G401 (cell line): ENCODE measurements around the gene ATF7. TPM values are rescaled to one million over a fixed set of nuclear protein-coding genes. Genes with fewer than 3 reads are reported as not detected.
A peak's percentile ranks its signal among the peaks of the same experiment; 100 is the strongest.
"Not testable (repeated sequence)": the region's sequence is repeated elsewhere in the genome, so short reads cannot be mapped to it uniquely, and the experiment has no call there.

Source experiments
- DNase-seq: peaks from one replicate; pipeline ENCODE4 v3.0.0-alpha.2; 2015; ENCODE audit warnings: low spot score
- in situ Hi-C: cut with HindIII; loops from 2 replicates; pipeline ENCODE4 v1.10.0; 2016; ENCODE audit warnings: low sequenced_read_pairs, mixed read lengths
- total RNA-seq: library from RNA; depleted of rRNA; stranded (reverse); fragments of >200 nt; shearing (Covaris generic); gene quantifications from 2 replicates; pipeline ENCODE4 v1.2.3, GENCODE V29; 2014

The ATF7 gene
- total RNA-seq, 1 experiment from 2014 or later, result 11.6 TPM

DNA sequence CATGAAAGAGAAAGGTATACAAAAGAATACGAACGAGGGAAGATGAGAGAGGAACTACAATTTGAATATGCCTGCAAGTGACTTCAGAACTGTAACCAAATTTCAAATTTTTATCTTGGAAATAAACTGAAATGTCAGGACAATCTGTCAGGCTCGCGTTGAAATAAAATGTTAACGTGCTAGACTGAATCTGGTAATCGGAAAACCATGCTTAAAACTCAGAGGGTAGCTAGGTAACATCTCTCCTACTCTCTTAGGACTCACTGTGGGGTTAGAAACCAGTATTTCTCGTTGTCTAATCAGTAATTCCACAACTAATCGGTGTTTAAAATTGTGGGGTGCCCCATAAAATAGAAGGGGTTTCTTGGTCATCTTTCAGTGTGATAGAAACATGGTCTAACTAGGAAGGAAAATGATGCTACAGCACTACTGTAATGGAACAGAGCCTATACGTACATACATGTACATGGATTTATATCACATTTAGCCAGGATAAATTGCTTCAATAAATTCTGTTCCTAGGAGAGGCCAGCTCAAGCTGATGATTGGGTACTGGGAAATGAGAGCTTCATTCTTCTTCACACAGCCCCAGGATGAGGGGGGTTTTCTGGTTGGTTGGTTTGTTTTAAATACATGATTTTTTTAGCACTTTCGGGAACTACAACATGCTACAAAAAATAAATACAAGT, 23.9 kb downstream of the ATF7 start:
- peak; percentile 63 for DNase-seq
- in situ Hi-C loops, result no loop called here

DNA sequence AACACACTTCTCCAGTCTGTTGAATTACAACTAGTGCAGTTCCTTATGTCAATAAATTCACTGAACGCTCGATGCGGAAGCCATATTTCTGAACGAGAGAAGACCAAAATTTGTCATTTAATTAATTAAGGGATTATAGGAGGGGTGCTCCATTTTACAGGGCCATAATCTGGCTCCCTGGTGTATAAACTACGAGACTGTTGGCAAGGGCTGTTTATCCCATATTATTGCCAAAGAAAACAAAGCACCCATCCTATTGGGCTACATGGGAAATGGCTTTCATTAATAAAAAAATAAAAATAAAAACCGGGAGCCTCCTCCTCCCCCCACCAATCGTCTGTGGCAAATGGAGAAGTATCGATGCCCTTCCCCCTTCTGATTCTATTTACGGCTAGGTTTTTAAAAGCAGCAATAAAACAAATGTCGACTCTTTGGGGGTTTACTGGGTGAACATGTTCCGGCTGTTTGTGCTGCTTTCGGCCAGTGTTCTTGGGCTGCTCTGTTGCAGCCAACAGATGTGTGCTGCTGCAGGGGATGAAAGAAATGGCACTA, 24.8 kb downstream of the ATF7 start:
- in situ Hi-C loops, result no loop called here
- peak; percentile 63 for DNase-seq

DNA sequence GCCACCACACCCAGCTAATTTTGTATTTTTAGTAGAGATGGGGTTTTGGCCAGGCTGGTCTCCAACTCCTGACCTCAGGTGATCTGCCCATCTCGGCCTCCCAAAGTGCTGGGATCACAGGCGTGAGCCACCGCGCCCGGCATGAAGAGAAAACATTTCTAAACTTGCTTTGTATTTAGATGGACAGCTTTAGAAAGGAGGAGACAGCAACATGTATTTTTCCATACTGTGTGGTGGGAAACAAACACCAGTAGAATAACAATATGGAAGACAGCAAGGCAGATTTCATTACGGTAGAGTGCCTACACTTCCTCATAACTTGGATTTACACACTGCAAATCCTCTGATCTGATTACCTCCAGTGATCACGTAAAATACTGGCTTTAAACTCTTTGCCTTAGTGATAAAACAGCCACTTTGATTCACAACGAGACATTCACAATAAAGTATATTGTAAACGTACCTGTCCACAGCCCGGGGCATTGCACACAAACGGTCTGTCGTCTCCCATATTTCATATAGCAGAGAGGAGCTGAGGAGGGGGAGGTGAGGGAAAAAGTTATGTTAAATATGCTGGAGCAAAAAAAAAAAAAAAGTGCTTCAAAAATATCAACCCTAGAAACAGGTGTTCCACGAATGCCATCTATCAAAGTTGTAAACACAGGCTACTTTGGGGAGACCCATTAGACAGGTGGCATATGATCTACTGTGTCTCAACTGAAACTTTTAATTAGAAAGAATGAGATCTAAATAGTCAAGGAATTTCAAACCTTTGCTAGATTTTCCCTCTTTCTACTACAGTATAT, 25.5 kb downstream of the ATF7 start:
- no peak for DNase-seq
- in situ Hi-C loops, result no loop called here

DNA sequence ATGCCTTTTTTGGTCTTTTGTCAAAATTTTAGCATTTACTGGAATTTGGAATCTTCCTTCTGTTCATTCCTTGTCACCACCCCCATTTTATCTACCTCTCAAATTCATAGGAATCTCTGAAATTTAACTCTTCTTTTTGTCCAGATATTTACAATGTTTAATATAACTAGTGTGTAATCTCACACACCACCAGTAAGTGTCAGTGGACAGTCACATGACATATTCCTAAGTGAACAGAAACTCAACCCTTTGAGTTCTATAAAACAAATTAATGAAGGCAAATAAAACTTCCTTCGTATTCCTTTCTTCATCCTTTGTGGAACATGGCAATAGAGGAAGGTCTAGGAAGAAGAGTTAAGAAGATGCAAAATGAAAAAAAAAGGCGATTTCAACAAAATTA, 26.6 kb downstream of the ATF7 start:
- in situ Hi-C loops, result no loop called here
- peak; percentile 25 for DNase-seq

- in situ Hi-C loops, DNase-seq: not testable (repeated sequence)
Observed at GRCh38 chr12:53598971-53599370, 27.2 kb downstream of the ATF7 start.

DNA sequence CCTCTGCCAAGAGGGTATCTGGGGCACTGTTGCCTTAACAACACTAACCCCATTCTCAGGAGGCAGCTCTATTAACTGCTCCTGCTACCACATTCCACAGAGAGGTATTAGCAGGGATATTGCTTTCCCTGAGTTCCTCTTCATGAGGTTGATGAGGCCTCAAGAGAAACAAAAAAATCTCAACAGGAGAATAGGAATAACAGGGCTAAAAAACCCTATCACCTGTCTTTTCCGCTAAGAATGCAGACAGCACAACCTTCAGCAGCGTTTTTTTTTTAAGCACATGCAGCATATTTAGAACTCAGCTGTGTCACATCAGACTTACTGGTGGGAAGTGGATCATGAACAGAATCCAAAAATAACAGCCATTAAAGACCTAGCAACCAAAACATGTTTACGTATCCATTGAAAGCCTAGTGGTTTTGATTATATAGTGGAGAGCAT, 29.2 kb downstream of the ATF7 start:
- in situ Hi-C loops, result no loop called here
- peak; percentile 58 for DNase-seq

GRCh38 chr12:53594897-53595615, 31.1 kb downstream of the ATF7 start:
- in situ Hi-C loops, result no loop called here

DNA sequence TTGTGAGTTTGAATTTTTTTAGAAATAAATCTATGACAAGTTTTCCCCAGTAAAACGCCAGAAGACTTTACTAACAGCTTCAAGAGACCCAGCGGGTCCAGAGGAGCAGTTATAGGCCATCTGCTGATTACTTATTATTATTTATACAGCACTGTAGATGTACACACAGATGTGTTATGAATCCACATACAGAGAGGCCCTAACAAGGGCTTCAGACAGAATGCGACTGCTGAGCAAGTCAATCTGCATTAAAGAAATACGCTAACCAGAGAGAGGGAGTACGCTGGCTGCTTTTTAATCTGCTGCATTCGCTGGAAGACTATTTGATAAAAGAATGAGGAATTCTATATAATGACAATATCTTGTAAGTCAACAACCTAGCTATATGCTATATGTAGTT, 32.5 kb downstream of the ATF7 start:
- in situ Hi-C loops, result no loop called here
- no peak for DNase-seq

More at GRCh38 chr12:53594897-53595615, 31.1 kb downstream of the ATF7 start:
- peak; percentile 61 for DNase-seq

DNA sequence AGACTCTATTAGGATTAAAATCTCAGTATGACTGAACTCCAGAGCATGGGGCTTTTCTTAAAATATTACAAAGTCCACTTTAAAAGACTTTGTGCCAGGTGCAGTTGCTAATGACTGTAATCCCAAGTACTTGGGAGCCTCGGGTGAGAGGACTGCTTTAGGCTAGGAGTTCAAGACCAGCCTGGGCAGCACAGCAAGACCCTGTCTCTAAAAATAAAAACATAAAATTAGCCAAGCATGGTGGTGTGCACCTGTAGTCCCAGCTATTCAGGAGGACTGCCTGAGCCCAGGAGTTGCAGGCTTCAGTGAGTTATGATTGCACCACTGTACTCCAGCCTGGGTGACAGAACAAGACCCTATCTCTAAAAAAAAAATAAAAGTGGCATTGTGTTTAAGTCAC, 33.2 kb downstream of the ATF7 start:
- in situ Hi-C loops, result no loop called here
- DNase-seq, result no peak

DNA sequence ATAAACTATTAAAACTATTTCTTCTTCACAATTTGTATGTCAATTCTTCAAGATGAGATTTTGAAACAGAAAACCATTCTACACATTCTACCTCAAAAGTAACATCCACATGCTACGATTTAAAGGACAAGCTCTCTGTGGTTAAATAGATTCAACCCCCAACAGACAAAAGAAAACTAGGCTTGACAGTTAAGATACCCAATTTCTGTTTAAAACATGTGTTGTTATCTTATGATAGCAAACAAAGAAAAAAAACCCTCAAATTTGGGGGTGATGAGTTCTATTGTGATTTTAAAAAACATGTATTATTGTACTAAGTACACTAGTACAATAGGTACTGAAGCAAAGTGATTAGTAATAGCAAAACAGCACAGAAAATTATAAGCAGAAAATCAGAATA, 33.8 kb downstream of the ATF7 start:
- no peak for DNase-seq
- in situ Hi-C loops, result no loop called here

DNA sequence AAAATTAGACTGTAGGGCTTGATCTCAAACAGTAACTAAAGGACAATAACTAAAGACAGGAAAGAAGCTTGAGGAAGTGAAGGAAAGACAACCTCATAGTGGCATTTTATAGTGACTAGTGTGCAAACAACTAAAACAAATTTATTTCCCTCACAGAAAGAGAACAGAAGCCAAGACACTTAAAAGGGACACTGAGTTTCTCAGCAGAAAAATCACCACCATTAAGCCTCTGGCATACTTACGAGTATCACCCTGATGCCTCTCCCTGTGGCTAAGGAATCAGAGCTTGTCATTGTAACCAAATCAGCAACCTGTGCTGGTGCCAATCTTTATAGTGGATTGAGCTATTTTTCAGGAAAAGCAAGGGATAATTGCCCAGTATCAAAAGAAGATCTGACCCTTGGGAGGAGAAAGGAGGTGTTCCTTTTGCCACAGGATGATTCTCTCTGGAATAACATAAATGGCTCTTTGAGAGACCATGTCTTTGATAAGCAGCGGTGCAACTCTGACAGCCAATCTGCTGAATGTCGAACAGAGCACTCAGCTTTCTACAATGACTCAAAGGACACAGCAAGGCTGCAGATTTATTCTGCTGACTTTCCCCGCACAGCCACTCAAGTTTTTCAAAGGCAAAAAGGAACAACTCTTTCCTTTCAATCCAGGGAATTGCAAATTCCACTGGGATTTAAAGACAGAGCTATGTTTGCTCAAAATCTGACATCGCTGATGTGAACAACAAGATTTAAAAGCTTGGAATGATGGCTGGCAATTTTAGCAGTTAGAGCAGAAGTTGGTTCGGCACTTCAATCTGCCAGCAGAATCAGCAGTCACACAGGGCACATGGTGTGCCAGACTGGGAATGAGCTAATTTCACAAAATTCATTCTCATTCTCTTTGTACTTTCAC, 34.6 kb downstream of the ATF7 start:
- peak; percentile 92 for DNase-seq

DNA sequence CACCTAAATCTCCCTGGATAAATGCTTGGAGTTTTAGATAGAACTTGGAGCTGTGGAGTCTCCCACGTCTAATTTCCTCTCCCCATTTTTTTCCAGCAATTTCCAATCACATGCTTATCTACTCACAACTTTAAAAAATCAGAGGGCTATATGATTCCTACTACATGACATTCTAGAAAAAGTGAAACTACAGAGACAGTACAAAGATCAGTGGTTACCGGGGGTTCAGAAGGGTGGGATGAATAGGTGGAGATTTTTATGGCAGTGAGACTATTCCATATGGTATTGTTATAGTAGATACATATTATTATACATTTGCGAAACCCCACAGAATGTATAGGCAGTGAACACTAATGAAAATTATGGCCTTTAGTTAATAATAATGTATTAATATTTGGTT, 35.5 kb downstream of the ATF7 start:
- peak; percentile 23 for DNase-seq
- in situ Hi-C loops, result no loop called here

More for the DNA sequence above, 34.6 kb downstream of the ATF7 start:
- in situ Hi-C loops, result no loop called here

GRCh38 chr12:53589915-53590314, 36.3 kb downstream of the ATF7 start:
- in situ Hi-C loops, result no loop called here
- no peak for DNase-seq

DNA sequence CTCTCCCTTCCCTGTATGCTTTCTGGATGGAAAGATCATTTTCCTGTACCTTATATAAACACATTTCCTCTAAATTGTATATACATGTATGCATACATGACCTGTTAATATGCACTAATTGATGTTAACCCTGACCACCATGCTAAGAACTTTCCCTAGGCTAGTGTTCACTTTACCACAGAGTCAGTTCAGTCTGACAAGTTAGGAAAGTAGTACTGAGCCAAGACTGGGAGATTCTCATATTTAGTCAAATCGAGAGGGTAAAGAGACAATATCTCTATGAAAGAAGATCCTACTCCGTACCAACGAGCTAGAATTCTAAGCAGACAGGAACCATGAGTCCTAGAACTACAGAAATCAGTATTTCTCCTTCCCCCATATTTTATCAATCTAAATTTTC, 36.8 kb downstream of the ATF7 start:
- in situ Hi-C loops, result no loop called here
- no peak for DNase-seq

GRCh38 chr12:53588123-53588522, 38.1 kb downstream of the ATF7 start:
- in situ Hi-C loops, result no loop called here
- DNase-seq, result no peak

DNA sequence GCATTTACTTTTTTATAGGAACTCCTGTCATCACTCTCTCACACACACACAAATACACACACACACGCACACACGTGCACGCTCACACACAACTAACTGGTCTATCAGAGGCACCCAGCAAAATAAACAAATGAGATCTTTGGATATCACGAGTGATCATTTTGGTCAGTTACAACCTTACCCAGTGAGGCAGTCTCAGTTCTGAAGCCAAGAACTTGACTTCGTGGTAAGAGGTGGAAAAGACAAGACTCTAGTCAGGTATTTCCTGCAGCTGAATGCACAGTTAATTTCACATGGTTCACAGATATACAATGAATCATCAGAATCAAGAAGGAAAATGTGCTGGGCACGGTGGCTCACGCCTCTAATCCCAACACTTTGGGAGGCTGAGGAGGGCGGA, 39.4 kb downstream of the ATF7 start:
- DNase-seq, result no peak
- in situ Hi-C loops, result no loop called here

- peak; percentile 66 for DNase-seq
- in situ Hi-C loops, result no loop called here
Observed at GRCh38 chr12:53585448-53586125, 40.6 kb downstream of the ATF7 start.

- in situ Hi-C loops, result no loop called here
- DNase-seq, result no peak
Observed at GRCh38 chr12:53579545-53579955, 46.6 kb downstream of the ATF7 start.
